HG03159 (cell line): ENCODE measurements around the gene DCHS1.

Source experiments
- ATAC-seq: cut with Tn5 transposase; IDR thresholded peaks from one replicate; pipeline ENCODE4 v1.9.1; 2021; ENCODE audit warnings: mild to moderate bottlenecking, moderate library complexity; ENCODE audit not compliant: unreplicated experiment

Gene DCHS1

DNA sequence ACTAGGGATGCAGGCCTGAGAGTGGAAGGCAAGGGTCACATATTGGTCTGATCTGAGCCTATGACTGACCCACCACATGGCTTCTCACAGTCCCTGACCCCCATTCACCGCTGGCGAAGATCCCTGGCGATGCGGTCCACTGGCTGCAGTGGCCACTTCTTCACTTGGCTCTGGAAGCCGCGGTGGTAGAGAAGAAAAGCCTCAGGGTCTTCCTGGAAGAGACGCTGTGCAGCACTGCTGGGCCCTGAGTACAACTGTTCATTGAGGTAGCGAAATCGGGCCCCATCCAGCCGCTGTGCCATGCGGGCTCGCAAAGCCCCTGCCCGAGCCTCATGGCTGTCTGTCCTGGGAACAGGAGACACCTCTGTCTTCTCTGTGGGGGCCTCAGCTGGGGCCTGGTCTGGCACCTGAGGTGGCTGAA is 54.6 kb downstream of the DCHS1 start:
- no peak for ATAC-seq

DNA sequence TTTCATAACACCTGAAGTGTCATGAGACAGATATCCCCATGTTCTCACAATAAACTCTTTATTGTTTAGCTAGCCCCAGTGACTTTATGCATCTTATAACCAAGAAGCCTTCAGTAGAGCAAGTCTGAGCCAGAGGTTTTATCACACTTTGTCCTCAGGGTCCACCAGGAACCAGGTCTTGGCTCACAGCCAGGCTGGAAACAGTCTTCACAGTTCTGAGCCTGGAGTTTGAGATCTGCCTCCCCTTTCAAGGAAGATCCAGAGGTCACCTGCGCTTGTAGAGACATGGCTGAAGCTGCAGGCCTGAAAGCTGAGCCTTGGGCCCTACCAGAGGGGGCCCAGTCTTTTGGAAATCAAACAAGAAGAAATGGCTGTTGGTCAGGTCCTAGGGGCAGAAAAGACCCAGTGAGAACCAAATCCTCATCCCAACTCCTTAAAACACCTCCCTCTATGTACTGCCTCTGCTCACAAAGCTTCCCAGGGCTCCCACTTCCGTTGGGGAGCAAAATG is 55.7 kb downstream of the DCHS1 start:
- ATAC-seq = no peak

DNA sequence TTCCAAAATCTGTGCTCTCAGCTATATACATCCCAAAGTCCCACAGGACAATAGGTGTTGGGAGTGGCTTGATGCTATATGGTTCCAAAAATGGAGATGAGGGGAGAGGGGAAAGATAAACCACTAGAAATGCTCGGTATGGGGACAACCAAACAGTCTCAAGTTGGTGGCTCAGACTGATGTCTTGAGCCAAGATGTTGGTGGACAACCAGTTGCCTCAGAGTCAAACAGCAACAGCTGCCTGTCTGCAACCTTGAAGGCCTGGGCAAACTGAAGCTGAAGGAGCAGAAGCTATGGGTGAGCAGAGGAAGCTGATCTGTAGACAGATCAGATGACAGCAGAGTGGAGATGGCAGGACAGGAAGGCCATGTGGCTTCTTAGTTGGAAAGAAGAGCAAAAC is 56.2 kb downstream of the DCHS1 start:
- no peak for ATAC-seq

DNA sequence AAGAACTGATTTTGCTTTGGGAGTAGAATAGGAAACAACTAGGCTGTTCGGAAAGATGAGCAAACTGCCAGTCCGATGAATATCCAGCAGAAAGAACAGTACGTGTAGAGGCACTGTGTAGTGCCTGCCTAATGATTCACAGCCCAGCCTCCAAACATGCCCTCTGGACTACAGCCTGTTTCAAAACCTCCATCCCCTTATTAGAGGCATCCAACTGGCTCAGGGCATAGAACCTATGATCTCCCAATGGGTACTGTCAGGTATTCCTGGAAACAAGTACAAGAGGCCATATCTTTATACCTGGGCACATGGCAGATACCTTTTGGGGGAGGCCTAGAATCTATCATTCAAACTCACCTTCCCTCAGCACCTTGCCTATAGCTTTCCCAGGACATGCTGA is 57.1 kb downstream of the DCHS1 start:
- ATAC-seq = no peak

DNA sequence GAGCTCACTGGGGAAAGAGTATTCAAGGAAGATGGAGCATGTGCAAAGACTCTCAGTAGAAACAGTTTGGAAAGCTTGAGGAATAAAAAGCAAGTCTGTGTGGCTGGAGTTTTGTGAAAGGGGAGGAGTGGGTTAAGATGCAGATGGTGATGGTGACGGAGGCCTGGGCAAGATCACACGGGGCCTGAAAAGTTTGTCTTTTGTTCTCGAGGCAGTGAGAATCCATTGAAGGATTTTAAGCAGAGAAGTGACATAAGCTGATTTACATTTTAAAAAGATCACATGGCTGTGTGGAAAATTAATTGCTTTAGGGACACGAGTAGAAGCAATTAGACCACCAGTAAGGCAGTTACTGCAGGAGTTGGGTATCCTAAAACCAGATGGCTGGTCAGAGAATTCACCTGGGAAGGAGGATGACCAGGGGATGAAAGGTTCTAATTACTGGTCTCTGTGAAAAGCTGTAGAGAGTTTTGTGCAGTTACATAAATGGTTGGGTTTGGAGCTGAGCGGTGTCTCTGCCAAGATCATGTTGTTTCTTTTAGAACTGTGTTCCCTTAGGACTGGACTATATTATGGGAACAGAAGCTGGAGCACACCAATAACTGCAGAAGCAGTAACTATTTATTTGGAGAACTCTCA is 59.3 kb downstream of the DCHS1 start:
- no peak for ATAC-seq

GRCh38 chr11:6594142-6594768 is 61.4 kb downstream of the DCHS1 start:
- no peak for ATAC-seq

- no peak for ATAC-seq
These were observed 67.6 kb downstream of the DCHS1 start for GRCh38 chr11:6588018-6588417.

DNA sequence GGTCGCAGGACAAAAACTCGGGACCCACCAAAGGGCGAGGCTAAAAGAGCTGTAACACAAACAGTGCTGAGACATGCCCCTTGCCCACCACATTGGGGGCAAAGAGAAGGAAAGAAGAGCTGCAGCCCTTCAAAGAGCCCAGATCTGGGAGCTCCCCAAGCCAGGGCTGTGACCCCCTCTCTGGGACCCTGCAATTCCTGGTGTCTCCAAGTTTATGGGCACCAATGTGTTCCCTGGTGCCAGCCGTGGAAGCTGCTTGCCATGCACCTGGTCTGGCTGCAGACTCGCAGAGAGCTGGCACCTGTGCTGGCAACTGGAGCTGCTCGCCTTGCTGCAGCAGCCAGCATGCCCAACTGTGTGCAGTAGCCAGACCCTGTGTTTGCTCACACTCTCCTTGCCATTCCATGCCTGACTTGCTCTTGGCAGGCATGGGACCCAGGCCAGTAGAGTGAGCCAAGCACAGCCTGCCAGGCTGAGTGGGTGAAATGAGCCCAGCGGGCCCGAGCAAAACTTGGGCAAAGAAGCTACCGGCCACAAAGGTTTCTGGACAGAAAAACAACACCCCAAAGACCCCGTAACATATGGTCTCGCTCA is 68.2 kb downstream of the DCHS1 start:
- no peak for ATAC-seq

- ATAC-seq = no peak
These were observed 68.9 kb downstream of the DCHS1 start for GRCh38 chr11:6586434-6587359.

GRCh38 chr11:6584528-6584927 is 71.1 kb downstream of the DCHS1 start:
- ATAC-seq = no peak

DNA sequence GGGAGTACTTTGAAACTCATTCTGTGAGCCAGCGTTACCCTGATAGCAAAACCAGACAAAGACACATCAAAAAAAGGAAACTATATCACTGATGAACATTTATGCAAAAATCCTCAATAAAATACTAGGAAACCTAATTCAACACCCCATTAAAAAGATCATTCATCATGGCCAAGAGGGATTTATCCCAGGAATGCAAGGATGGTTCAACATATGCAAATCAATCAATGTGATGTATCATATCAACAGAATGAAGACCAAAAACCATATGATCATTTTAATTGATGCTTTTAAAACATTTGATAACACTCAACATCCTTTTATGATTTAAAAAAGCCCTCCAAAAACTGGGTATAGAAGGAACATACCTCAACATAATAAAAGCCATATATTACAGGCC is 72.0 kb downstream of the DCHS1 start:
- ATAC-seq = no peak

DNA sequence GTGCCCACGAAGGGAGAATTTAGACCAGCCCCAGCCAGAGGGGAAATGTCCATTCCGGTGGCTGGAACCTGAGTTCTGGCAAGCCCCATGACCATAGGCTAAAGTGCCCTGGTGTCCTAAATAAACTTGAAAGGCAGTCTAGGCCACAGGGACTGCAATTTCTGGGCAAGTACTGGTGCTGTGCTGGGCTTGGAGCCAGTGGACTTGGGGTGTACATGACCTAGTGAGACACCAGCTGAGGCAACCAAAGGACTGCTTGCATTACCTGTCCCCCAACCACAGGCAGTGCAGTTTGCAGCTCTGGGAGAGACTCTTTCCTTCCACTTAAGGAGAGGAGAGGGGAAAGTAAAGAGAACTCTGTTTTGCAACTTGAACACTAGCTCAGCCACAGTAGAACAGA is 75.9 kb downstream of the DCHS1 start:
- ATAC-seq = no peak

GRCh38 chr11:6578134-6578533 is 77.5 kb downstream of the DCHS1 start:
- no peak for ATAC-seq

DNA sequence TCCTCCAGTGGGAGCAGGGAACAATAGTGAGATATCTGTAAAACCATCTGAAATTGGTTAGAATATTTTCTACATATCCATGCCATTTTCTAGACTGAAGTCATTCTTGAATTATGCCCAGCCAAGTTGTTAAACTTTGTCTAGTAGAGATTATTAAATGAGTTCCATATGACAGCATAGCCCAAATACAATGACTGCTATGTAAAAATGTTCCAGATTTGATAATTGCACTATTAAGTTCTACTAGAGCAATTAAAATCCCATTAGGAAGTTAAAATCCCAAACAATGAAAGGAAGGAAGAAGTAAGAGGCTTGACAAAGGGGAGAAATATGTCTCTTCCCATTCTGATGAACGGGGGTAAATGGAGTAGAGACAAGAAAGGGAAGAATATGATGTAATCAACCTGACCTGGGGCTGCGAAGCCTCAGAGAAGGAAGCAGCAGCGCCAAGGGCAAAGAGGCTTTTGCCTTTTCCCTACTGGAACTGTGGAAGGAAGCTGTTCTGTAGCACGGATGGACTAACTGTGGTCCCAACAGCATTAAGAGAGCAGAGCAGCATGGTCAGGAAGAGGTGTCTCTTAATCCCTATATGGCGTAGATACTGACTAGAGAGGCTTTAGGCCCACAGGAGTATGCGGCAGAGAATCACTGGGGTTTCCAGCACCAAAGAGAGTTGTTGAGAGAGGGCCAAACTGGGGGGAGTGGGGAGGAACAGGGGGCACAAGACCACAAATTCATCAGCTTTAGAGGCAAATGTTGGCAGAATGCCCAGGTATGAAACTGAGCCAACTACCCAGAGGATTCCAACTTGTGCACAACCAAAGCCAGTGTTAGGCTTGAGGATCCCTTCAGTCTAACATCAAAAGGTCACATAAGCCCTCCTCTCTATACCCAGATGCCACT is 78.9 kb downstream of the DCHS1 start:
- ATAC-seq = no peak

DNA sequence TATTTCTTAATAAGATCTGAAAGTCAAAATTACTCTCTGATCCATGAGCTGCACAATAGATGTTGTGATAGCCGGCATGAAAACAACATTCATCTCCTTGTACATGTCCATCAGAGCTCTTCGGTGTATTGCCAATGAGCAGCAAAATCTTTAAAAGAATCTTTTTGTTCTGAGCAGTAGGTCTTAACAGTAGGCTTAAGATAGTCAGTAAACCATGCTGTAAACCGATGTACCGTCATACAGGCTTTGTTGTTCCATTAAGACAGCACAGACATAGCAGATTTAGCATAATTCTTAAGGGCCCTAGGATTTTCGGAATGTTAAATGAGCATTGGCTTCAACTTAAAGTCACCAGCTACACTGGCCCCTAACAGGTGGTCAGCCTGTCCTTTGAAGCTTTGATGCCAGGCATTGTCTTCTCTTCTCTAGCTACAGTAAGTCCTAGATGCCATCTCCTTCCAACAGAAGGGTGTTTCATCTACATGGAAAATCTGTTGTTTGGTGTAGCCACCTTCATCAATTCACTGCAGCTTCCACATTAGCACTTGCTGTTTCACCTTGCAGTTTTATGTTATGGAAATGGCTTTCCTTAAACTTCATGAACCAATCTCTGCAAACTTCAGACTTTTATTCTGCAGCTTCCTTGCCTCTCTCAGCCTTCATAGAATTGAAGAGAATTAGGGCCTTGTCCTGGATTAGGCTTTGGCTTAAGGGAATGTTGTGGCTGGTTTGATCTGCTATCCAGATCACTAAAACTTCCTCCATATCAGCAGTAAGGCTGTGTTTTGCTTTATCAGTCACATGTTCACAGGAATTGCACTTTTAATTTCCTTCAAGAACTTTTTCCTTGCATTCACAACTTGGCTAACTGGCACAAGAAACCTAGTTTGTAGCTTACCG is 80.5 kb downstream of the DCHS1 start:
- no peak for ATAC-seq

DNA sequence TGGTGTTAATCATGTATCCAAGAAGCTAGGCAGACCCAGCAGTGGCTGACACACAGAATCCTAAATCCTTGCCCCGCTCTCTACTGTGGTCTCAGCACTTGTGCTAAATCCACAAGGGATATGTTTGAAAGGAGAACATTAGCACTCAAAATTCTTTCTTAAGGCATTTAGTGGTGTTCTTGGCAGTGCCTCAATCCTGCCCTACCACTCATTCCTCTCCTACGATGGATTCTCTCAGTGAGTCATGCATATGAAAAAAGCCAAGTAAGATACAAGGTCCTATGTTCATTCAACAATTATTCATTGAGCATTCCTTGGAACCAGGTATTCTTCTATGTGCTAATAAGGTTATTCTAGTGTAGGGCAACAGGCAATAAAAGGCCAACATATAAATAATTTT is 83.4 kb downstream of the DCHS1 start:
- ATAC-seq = no peak

DNA sequence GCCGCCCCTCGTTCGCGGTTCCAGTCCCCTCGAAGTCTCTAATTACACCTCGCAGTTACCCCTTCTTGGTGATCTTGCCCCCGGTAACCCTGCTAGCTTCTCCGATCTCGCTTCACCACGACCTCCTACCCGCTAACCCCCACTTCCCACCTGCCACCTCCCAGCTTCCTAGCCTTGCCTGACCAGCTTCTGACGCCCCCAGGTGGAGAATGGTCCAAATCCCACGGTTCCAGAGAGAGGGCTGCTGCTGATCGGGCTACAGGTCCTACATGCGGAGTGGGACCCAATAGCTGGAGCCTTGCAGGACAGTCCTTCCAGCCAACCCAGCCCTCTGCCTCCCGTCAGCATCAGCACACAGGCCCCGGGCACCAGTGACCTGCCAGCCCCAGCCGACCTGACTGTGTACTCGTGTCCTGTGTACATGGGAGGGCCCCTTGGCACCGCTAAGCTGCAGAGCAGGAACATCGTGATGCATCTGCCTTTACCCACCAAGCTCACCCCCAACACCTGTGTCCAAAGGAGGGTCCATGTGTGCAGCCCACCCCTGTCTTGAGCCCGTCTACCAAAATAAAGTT is 84.1 kb downstream of the DCHS1 start:
- no peak for ATAC-seq
